ENCODE measurements around the gene MAGT1. TPM values are rescaled to one million over a fixed set of nuclear protein-coding genes. Genes with fewer than 3 reads are reported as not detected.

MAGT1 gene
- total RNA-seq, 1 experiment from 2014 or later, result 37.1 TPM

DNA sequence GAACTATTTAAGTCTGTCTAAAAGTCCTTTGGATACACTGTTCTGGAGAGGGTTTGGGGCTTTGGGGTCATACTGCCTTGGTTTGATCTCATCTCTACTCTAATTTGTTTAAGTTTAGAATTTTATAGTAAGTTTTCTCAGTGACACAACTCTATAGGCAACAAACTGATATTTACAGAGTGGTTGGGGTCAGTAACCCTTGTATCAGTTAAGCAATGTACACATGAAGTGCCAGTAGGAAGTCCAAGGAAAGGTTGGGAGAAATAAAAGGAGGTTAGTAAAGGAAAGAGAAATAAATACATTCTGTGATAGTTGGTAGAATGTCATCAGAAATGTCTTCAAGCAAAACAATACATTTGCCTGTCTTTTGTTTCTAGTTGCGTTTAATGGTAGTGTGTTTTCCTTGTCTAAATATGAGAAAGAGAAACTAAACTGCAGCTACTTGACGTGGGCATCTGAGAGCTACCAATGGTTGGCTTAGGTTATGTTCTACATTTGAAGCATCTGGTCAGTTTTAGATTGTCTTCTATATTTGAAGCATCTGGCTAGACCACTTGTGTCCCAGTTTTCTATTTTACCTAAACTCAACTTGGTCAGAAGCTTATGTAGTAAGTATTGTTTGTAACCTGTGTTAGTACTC, 22.2 kb upstream of the MAGT1 start:
- no peak for DNase-seq (ENCODE audit: low spot score)
- TF ChIP-seq FOXJ3 (CRISPR knock-in tag; IDR thresholded peaks at IDR 0.05; ENCODE audit: borderline replicate concordance), result no peak
- TF ChIP-seq, protein P1, sequence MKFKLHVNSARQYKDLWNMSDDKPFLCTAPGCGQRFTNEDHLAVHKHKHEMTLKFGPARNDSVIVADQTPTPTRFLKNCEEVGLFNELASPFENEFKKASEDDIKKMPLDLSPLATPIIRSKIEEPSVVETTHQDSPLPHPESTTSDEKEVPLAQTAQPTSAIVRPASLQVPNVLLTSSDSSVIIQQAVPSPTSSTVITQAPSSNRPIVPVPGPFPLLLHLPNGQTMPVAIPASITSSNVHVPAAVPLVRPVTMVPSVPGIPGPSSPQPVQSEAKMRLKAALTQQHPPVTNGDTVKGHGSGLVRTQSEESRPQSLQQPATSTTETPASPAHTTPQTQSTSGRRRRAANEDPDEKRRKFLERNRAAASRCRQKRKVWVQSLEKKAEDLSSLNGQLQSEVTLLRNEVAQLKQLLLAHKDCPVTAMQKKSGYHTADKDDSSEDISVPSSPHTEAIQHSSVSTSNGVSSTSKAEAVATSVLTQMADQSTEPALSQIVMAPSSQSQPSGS (CRISPR knock-in tag; IDR thresholded peaks at IDR 0.05; ENCODE audit: borderline replicate concordance, low read depth), result no peak
- TF ChIP-seq, protein P2, sequence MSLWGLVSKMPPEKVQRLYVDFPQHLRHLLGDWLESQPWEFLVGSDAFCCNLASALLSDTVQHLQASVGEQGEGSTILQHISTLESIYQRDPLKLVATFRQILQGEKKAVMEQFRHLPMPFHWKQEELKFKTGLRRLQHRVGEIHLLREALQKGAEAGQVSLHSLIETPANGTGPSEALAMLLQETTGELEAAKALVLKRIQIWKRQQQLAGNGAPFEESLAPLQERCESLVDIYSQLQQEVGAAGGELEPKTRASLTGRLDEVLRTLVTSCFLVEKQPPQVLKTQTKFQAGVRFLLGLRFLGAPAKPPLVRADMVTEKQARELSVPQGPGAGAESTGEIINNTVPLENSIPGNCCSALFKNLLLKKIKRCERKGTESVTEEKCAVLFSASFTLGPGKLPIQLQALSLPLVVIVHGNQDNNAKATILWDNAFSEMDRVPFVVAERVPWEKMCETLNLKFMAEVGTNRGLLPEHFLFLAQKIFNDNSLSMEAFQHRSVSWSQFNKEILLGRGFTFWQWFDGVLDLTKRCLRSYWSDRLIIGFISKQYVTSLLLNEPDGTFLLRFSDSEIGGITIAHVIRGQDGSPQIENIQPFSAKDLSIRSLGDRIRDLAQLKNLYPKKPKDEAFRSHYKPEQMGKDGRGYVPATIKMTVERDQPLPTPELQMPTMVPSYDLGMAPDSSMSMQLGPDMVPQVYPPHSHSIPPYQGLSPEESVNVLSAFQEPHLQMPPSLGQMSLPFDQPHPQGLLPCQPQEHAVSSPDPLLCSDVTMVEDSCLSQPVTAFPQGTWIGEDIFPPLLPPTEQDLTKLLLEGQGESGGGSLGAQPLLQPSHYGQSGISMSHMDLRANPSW (CRISPR knock-in tag; conservative IDR thresholded peaks at IDR 0.05; ENCODE audit: low read depth), result no peak
- TF ChIP-seq CREB1 (CRISPR knock-in tag; IDR thresholded peaks at IDR 0.05), result no peak
- TF ChIP-seq, protein P3, sequence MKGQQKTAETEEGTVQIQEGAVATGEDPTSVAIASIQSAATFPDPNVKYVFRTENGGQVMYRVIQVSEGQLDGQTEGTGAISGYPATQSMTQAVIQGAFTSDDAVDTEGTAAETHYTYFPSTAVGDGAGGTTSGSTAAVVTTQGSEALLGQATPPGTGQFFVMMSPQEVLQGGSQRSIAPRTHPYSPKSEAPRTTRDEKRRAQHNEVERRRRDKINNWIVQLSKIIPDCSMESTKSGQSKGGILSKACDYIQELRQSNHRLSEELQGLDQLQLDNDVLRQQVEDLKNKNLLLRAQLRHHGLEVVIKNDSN (CRISPR knock-in tag; IDR thresholded peaks at IDR 0.05), result no peak
- TF ChIP-seq ZNF416 (CRISPR knock-in tag; IDR thresholded peaks at IDR 0.05), result no peak
- TF ChIP-seq, protein P4, sequence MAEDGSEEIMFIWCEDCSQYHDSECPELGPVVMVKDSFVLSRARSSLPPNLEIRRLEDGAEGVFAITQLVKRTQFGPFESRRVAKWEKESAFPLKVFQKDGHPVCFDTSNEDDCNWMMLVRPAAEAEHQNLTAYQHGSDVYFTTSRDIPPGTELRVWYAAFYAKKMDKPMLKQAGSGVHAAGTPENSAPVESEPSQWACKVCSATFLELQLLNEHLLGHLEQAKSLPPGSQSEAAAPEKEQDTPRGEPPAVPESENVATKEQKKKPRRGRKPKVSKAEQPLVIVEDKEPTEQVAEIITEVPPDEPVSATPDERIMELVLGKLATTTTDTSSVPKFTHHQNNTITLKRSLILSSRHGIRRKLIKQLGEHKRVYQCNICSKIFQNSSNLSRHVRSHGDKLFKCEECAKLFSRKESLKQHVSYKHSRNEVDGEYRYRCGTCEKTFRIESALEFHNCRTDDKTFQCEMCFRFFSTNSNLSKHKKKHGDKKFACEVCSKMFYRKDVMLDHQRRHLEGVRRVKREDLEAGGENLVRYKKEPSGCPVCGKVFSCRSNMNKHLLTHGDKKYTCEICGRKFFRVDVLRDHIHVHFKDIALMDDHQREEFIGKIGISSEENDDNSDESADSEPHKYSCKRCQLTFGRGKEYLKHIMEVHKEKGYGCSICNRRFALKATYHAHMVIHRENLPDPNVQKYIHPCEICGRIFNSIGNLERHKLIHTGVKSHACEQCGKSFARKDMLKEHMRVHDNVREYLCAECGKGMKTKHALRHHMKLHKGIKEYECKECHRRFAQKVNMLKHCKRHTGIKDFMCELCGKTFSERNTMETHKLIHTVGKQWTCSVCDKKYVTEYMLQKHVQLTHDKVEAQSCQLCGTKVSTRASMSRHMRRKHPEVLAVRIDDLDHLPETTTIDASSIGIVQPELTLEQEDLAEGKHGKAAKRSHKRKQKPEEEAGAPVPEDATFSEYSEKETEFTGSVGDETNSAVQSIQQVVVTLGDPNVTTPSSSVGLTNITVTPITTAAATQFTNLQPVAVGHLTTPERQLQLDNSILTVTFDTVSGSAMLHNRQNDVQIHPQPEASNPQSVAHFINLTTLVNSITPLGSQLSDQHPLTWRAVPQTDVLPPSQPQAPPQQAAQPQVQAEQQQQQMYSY (CRISPR knock-in tag; IDR thresholded peaks at IDR 0.05), result no peak
- TF ChIP-seq MYBL2 (CRISPR knock-in tag; IDR thresholded peaks at IDR 0.05), result no peak
- ATAC-seq, result no peak
- H3K9me3 Mint-ChIP-seq, result peaks cover 4% of the 10 kb centered on the region; the same call in 1 of the 2 replicates
- no peak overlapping the region for H3K4me3 Mint-ChIP-seq
- POLR2A ChIA-PET, result no interaction called here
- no peak overlapping the region for H3K27ac Mint-ChIP-seq
- H3K36me3 Mint-ChIP-seq, result no peaks in the 10 kb centered on the region
- H3K4me1 Mint-ChIP-seq, result no peaks in the 10 kb centered on the region
- CTCF ChIA-PET, result no interaction called here
- no peaks in the 10 kb centered on the region for H3K27me3 Mint-ChIP-seq (ENCODE audit: low read depth)

DNA sequence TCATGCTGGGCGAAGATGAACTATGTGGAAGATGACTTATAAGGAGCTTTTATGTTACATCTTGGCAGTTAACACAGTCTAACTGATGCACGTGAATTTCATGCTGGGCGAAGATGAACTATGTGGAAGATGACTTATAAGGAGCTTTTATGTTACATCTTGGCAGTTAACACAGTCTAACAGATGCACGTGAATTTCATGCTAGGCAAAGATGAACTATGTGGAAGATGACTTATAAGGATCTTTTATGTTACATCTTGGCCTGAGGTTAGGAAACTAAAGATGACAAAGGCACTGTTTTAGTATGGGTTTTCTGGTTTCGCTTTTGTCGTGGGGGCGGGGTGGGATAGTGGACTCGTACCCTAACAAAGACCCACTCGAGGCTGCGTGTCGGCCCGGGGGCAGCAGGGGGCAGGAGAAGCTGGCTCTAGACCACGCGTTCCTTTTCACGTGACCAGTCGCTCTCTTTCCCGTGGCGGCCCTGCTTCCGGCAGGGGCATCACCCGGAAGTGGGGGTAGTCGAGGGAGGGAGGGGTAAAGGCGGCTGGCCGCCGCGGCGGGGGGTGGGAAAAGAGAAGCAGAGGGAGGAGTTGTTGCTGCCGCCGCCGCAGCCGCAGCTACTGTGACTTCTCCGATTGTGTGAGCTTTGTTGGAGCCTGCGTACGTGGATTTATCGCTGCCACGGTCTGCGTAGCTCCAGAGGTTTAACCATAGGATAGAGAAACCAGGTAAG, 15.0 kb upstream of the MAGT1 start, which contains the start of gene ATP7A:
Gene ATP7A, plus strand, starts transcription at position 586 of the 733 bp plus-strand sequence. CDS start 60,949 bp downstream, outside the sequence.
- Mint-ChIP-seq H3K9me3 (no peaks in the 10 kb centered on the region), H3K4me3 (peak within 1 kb of the TSS; percentile 94), H3K27me3 (ENCODE audit: low read depth) (no peaks in the 10 kb centered on the region), H3K4me1 (peaks cover 5% of the 10 kb centered on the region; the same call in 1 of the 2 replicates), H3K27ac (peak within 1 kb of the TSS; percentile 96), H3K36me3 (no peaks in the 10 kb centered on the region)
- TF ChIP-seq SMAD3 (CRISPR knock-in tag; IDR thresholded peaks at IDR 0.05; ENCODE audit: borderline replicate concordance) (no peak), ETV6 (CRISPR knock-in tag; IDR thresholded peaks at IDR 0.05) (peak; percentile 42), ZNF219 (CRISPR knock-in tag; IDR thresholded peaks at IDR 0.05; ENCODE audit: borderline replicate concordance) (no peak), MYBL2 (CRISPR knock-in tag; IDR thresholded peaks at IDR 0.05) (no peak), ZNF396 (CRISPR knock-in tag; IDR thresholded peaks at IDR 0.05; ENCODE audit: borderline replicate concordance) (no peak)
- TF ChIP-seq, protein P3 (CRISPR knock-in tag; IDR thresholded peaks at IDR 0.05), result peak; percentile 82
- TF ChIP-seq, protein P5, sequence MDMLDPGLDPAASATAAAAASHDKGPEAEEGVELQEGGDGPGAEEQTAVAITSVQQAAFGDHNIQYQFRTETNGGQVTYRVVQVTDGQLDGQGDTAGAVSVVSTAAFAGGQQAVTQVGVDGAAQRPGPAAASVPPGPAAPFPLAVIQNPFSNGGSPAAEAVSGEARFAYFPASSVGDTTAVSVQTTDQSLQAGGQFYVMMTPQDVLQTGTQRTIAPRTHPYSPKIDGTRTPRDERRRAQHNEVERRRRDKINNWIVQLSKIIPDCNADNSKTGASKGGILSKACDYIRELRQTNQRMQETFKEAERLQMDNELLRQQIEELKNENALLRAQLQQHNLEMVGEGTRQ (CRISPR knock-in tag; IDR thresholded peaks at IDR 0.05), result peak; percentile 90
- TF ChIP-seq, protein P6, sequence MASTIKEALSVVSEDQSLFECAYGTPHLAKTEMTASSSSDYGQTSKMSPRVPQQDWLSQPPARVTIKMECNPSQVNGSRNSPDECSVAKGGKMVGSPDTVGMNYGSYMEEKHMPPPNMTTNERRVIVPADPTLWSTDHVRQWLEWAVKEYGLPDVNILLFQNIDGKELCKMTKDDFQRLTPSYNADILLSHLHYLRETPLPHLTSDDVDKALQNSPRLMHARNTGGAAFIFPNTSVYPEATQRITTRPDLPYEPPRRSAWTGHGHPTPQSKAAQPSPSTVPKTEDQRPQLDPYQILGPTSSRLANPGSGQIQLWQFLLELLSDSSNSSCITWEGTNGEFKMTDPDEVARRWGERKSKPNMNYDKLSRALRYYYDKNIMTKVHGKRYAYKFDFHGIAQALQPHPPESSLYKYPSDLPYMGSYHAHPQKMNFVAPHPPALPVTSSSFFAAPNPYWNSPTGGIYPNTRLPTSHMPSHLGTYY (CRISPR knock-in tag; IDR thresholded peaks at IDR 0.05), result no peak
- TF ChIP-seq, protein P7, sequence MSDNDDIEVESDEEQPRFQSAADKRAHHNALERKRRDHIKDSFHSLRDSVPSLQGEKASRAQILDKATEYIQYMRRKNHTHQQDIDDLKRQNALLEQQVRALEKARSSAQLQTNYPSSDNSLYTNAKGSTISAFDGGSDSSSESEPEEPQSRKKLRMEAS (CRISPR knock-in tag; IDR thresholded peaks at IDR 0.05), result peak; percentile 70; the same call in 1 of the 2 replicates
- TF ChIP-seq, protein P8, sequence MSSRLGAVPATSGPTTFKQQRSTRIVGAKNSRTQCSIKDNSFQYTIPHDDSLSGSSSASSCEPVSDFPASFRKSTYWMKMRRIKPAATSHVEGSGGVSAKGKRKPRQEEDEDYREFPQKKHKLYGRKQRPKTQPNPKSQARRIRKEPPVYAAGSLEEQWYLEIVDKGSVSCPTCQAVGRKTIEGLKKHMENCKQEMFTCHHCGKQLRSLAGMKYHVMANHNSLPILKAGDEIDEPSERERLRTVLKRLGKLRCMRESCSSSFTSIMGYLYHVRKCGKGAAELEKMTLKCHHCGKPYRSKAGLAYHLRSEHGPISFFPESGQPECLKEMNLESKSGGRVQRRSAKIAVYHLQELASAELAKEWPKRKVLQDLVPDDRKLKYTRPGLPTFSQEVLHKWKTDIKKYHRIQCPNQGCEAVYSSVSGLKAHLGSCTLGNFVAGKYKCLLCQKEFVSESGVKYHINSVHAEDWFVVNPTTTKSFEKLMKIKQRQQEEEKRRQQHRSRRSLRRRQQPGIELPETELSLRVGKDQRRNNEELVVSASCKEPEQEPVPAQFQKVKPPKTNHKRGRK (CRISPR knock-in tag; IDR thresholded peaks at IDR 0.05; ENCODE audit: borderline replicate concordance), result no peak
- ChIA-PET POLR2A (interaction anchor here (1.8 kb wide), 1 partner anchor 10 kb away, joined by 13 read pairs; the partner anchor contains the start of gene COX7B), CTCF (interaction anchor here (0.8 to 1.5 kb wide), 5 partner anchors 11 to 182 kb away, joined by 3 to 7 read pairs (median 5); partner anchors contain the start of gene COX7B)
- ATAC-seq (peak; percentile 94), DNase-seq (ENCODE audit: low spot score) (peak; percentile 78)

Data from WTC11 (cell line).